GM10847 (cell line): Measurements from ENCODE around the gene FOXA2.

Source experiments
- POLR2A ChIP-seq: IDR thresholded peaks from 2 replicates; pipeline ENCODE4 v1.6.1; 2011; ENCODE audit not compliant: insufficient read length; ENCODE audit errors: extremely low read depth

Gene FOXA2

GRCh38 chr20:22561965-22562577 lies 22.3 kb downstream of the FOXA2 start:
- TF ChIP-seq POLR2A: no peak

- TF ChIP-seq POLR2A: no peak
Observed at GRCh38 chr20:22560817-22561216, 23.6 kb downstream of the FOXA2 start.

GRCh38 chr20:22559711-22560318 lies 24.6 kb downstream of the FOXA2 start:
- no peak for TF ChIP-seq POLR2A

GRCh38 chr20:22557403-22558276 lies 26.7 kb downstream of the FOXA2 start:
- TF ChIP-seq POLR2A: no peak

GRCh38 chr20:22556565-22557056 lies 27.8 kb downstream of the FOXA2 start:
- TF ChIP-seq POLR2A: no peak

- no peak for TF ChIP-seq POLR2A
Observed at GRCh38 chr20:22555791-22556564, 28.4 kb downstream of the FOXA2 start.

- no peak for TF ChIP-seq POLR2A
Observed at GRCh38 chr20:22554391-22554790, 30.0 kb downstream of the FOXA2 start.

- TF ChIP-seq POLR2A: no peak
Observed at GRCh38 chr20:22548040-22548439, 36.3 kb downstream of the FOXA2 start.

- no peak for TF ChIP-seq POLR2A
Observed at GRCh38 chr20:22546344-22546743, 38.0 kb downstream of the FOXA2 start.

GRCh38 chr20:22545045-22545444 lies 39.3 kb downstream of the FOXA2 start:
- no peak for TF ChIP-seq POLR2A

- TF ChIP-seq POLR2A: no peak
Observed at GRCh38 chr20:22544462-22544861, 39.9 kb downstream of the FOXA2 start.

- no peak for TF ChIP-seq POLR2A
Observed at GRCh38 chr20:22542427-22542826, 41.9 kb downstream of the FOXA2 start.

- no peak for TF ChIP-seq POLR2A
Observed at GRCh38 chr20:22540832-22541231, 43.5 kb downstream of the FOXA2 start.

GRCh38 chr20:22536956-22537756 lies 47.2 kb downstream of the FOXA2 start:
- no peak for TF ChIP-seq POLR2A

GRCh38 chr20:22536141-22536828 lies 48.1 kb downstream of the FOXA2 start:
- TF ChIP-seq POLR2A: no peak
